HCT116 (cell line): ENCODE data around the gene PLCB3. TPM values are rescaled to one million over a fixed set of nuclear protein-coding genes. Genes with fewer than 3 reads are reported as not detected.

ENCODE experiments used
- ATF3 ChIP-seq: IDR thresholded peaks from 2 replicates; pipeline ENCODE4 v1.6.1; 2012
- CBX3 ChIP-seq: IDR thresholded peaks from 2 replicates; pipeline ENCODE4 v1.6.1; 2012; ENCODE audit warnings: low read depth
- CEBPB ChIP-seq: IDR thresholded peaks from 2 replicates; pipeline ENCODE4 v1.6.1; 2012; ENCODE audit warnings: low read depth
- CTCF ChIP-seq, 3 experiments: fragments of 200-600 bp in 1 of 3; sonication (generic) in 1 of 3; IDR thresholded peaks in 2 of 3; conservative IDR thresholded peaks in 1 of 3; 2 replicates each; pipeline ENCODE4 v1.5.1; 2012 to 2017; ENCODE audit warnings: low read depth in 2 of 3, low read length in 2 of 3, antibody characterized with exemption in 1 of 3, borderline replicate concordance in 1 of 3, control low read depth in 1 of 3, mild to moderate bottlenecking in 1 of 3, mixed read lengths in 1 of 3, mixed run types in 1 of 3, moderate library complexity in 1 of 3; ENCODE audit not compliant: insufficient read depth in 1 of 3
- ELF1 ChIP-seq: IDR thresholded peaks from 2 replicates; pipeline ENCODE4 v1.6.1; 2012; ENCODE audit warnings: low read depth, borderline replicate concordance
- EZH2phosphoT487 ChIP-seq: fragments of 200-600 bp; IDR thresholded peaks from 2 replicates; pipeline ENCODE4 v1.6.1; 2018; ENCODE audit warnings: antibody characterized with exemption, borderline replicate concordance
- FOSL1 ChIP-seq: IDR thresholded peaks from 2 replicates; pipeline ENCODE4 v1.6.1; 2012; ENCODE audit warnings: low read depth
- JUND ChIP-seq: IDR thresholded peaks from 2 replicates; pipeline ENCODE4 v1.6.1; 2012
- POLR2A ChIP-seq: IDR thresholded peaks from 2 replicates; pipeline ENCODE4 v1.7.0; 2011; ENCODE audit warnings: borderline replicate concordance; ENCODE audit not compliant: insufficient read depth, insufficient read length; ENCODE audit errors: extremely low read depth
- POLR2AphosphoS5 ChIP-seq: IDR thresholded peaks from 2 replicates; pipeline ENCODE4 v1.6.1; 2011; ENCODE audit warnings: mild to moderate bottlenecking, low read depth, low read length, moderate library complexity
- RAD21 ChIP-seq: IDR thresholded peaks from 2 replicates; pipeline ENCODE4 v1.6.1; 2012; ENCODE audit warnings: low read depth, mild to moderate bottlenecking
- SIN3A ChIP-seq: IDR thresholded peaks from 2 replicates; pipeline ENCODE4 v1.6.1; 2012; ENCODE audit warnings: low read depth
- SP1 ChIP-seq: IDR thresholded peaks from 2 replicates; pipeline ENCODE4 v1.6.1; 2012; ENCODE audit warnings: low read depth
- TCF7L2 ChIP-seq: IDR thresholded peaks from 2 replicates; pipeline ENCODE4 v1.7.0; 2011; ENCODE audit warnings: borderline replicate concordance, inconsistent platforms; ENCODE audit not compliant: insufficient read depth, insufficient read length; ENCODE audit errors: extremely low read depth
- ZNF274 ChIP-seq: fragments of 200-500 bp; sonication (Bioruptor generic); IDR thresholded peaks from 2 replicates; pipeline ENCODE4 v1.6.1; 2014; ENCODE audit warnings: mild to moderate bottlenecking, low read depth, low read length, inconsistent platforms
- total RNA-seq: library from RNA; stranded (reverse); gene quantifications from one replicate; pipeline ENCODE4 v1.2.1, GENCODE V29; 2021; ENCODE audit not compliant: unreplicated experiment

Gene PLCB3
- total RNA-seq, 1 experiment from 2014 or later: 106 TPM

GRCh38 chr11:64304316-64305072 lies 53.2 kb downstream of the PLCB3 start (continued):
- TF ChIP-seq CTCF (IDR thresholded peaks at IDR 0.05 in 2 of 3, conservative IDR thresholded peaks at IDR 0.05 in 1 of 3; ENCODE audit: borderline replicate concordance in 1 of 3, insufficient read depth in 1 of 3, low read depth in 2 of 3, low read length in 2 of 3) (peak in 2 of 3 experiments; percentile 89 to 95; a peak in 4 of 6 replicates), TCF7L2 (peak; percentile 11), SIN3A (no peak), ELF1 (no peak), FOSL1 (no peak), ATF3 (no peak), CBX3 (no peak), EZH2phosphoT487 (no peak), RAD21 (no peak), POLR2A (peak; percentile 70), CEBPB (no peak), POLR2AphosphoS5 (peak; percentile 61), JUND (no peak), SP1 (no peak), ZNF274 (no peak)
- TF ChIP-seq, all 23 proteins: peak for 5
